Measurements from ENCODE around the gene KIAA0040.
A peak's percentile ranks its signal among the peaks of the same experiment; 100 is the strongest.

Gene KIAA0040

GRCh38 chr1:175188936-175189335 lies 3.6 kb downstream of the KIAA0040 start:
- DNase-seq (ENCODE audit: low spot score) = peak; percentile 78
- TF ChIP-seq CTCF (IDR thresholded peaks at IDR 0.05; ENCODE audit: extremely low read depth, missing control alignments) = no peak

- no peak for DNase-seq (ENCODE audit: low spot score)
- TF ChIP-seq CTCF (IDR thresholded peaks at IDR 0.05; ENCODE audit: extremely low read depth, missing control alignments) = no peak
Observed at GRCh38 chr1:175186433-175187160, 6.0 kb downstream of the KIAA0040 start.

DNA sequence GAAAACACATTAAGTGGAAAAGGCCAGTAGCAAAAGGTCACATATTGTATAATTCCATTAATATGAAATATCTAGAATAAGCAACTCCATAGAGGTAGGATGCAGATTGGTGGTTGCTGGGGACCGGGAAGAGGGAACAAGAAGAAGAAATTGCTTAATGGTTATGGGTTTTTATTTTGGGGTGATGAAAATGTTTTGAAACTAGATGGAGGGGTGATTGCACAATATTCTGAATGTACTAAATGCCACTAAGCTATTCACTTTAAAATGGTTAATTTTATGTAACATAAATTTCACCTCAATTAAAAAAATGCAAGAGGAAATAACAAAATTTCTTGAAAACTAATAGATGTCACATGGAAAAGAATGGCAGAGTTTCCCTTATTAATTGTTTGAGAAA lies 6.7 kb downstream of the KIAA0040 start:
- DNase-seq (ENCODE audit: low spot score) = no peak
- no peak for TF ChIP-seq CTCF (IDR thresholded peaks at IDR 0.05; ENCODE audit: extremely low read depth, missing control alignments)

GRCh38 chr1:175183586-175183985 lies 9.0 kb downstream of the KIAA0040 start:
- TF ChIP-seq CTCF (IDR thresholded peaks at IDR 0.05; ENCODE audit: extremely low read depth, missing control alignments) = no peak
- DNase-seq (ENCODE audit: low spot score) = no peak

GRCh38 chr1:175182201-175182746 lies 10.3 kb downstream of the KIAA0040 start:
- DNase-seq (ENCODE audit: low spot score) = no peak
- no peak for TF ChIP-seq CTCF (IDR thresholded peaks at IDR 0.05; ENCODE audit: extremely low read depth, missing control alignments)

DNA sequence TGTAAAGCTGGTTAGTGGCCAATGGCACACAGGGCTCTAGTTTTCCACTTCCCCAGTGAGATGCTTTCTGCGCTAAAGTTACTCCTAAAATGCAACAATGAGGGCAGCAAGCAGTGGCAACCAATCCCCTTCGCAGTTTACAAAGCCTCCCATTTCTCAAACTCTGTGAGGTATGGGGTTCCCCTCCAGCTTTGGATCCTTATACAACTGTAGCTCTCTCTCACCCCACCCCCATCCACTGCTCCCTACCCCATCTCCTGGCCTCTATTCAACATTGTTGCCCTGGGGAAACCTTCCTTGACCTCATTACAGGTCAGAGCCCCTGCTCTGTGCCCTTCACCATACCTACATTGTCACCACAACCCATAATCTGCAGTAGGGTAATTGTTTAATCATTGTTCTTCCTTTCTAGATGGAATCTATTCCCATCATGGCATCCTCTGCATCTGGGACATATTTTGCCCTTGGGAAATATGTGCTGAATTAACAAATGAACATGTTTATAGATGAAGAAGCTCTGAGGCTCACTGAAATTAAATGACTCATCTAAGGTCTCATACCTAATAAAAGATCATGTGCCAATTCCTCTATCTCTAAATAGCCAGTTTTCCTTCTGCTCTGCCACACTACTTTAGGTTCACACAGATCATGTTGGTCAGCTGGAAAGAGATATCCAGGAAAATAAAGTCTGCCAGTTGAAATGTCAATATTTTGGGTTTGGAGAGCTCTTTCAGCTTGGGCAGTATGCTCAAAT lies 12.6 kb downstream of the KIAA0040 start:
- no peak for TF ChIP-seq CTCF (IDR thresholded peaks at IDR 0.05; ENCODE audit: extremely low read depth, missing control alignments)
- DNase-seq (ENCODE audit: low spot score) = no peak

- no peak for TF ChIP-seq CTCF (IDR thresholded peaks at IDR 0.05; ENCODE audit: extremely low read depth, missing control alignments)
- DNase-seq (ENCODE audit: low spot score) = no peak
Observed at GRCh38 chr1:175178456-175178855, 14.1 kb downstream of the KIAA0040 start.
